GM10248 (cell line): Measurements from ENCODE around the gene ZFAND2A.

ENCODE experiments used
- CTCF ChIA-PET: fragments of 300-600 bp; sonication (Branson Sonifier 250); formaldehyde crosslinking; extraction: SDS; loops from one replicate; lab custom pipeline; 2021; ENCODE audit warnings: antibody characterized with exemption; lab: Yijun Ruan, JAX
- POLR2A ChIA-PET: fragments of 350-650 bp; sonication (Branson Sonifier 250); formaldehyde crosslinking; extraction: SDS; loops from one replicate; lab custom pipeline; 2020; ENCODE audit warnings: antibody characterized with exemption; lab: Yijun Ruan, JAX
- DNase-seq: peaks from one replicate; pipeline ENCODE4 v3.0.0; 2012; ENCODE audit errors: extremely low spot score
- TF ChIP-seq, protein P1 (sequence below): IDR thresholded peaks from 2 replicates; pipeline ENCODE4 v1.5.1; 2012; ENCODE audit warnings: mild to moderate bottlenecking, low read depth; ENCODE audit errors: extremely low read depth, missing control alignments, control extremely low read depth

The ZFAND2A gene

DNA sequence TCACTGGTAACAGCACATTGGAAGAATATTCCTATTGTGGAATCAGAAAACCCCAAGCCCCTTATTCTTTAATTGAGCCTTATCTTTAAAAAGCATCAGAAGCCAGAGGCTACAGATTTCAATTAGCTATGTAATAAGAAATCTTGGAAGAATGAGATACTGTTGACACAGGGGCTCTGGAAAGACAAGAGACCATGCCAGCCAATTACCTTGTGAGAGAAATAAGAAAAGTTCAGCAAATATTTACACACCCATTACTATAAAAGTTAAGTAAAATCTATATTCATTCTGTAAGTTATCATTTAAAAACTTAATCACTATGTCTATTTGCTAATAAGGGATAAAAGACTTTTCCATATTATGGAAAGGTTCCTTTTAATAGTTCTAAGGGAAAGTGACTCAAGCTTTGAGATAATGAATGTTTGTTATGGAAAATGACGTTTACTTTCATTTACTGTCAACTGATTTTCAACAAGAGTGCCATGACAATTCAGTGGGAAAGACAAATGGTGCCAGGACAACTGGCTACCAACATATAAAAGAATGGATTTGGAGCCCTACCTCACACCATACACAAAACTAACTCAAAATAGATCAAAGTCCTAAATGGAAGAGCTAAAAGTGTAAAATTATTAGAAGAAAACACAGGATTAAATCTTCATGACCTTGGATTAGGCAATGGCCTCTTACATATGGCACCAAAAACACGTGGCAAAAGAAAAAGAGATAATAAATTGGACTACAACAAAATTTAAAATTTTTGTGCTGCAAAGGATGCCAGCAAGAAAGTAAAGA, 28.3 kb downstream of the ZFAND2A start:
- TF ChIP-seq, protein P1, sequence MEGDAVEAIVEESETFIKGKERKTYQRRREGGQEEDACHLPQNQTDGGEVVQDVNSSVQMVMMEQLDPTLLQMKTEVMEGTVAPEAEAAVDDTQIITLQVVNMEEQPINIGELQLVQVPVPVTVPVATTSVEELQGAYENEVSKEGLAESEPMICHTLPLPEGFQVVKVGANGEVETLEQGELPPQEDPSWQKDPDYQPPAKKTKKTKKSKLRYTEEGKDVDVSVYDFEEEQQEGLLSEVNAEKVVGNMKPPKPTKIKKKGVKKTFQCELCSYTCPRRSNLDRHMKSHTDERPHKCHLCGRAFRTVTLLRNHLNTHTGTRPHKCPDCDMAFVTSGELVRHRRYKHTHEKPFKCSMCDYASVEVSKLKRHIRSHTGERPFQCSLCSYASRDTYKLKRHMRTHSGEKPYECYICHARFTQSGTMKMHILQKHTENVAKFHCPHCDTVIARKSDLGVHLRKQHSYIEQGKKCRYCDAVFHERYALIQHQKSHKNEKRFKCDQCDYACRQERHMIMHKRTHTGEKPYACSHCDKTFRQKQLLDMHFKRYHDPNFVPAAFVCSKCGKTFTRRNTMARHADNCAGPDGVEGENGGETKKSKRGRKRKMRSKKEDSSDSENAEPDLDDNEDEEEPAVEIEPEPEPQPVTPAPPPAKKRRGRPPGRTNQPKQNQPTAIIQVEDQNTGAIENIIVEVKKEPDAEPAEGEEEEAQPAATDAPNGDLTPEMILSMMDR = no peak
- no peak for DNase-seq
- POLR2A ChIA-PET = no interaction called here
- CTCF ChIA-PET = interaction anchor here (0.8 kb wide), 1 partner anchor 14 kb away, joined by 4 read pairs; no protein-coding TSS in a partner anchor

DNA sequence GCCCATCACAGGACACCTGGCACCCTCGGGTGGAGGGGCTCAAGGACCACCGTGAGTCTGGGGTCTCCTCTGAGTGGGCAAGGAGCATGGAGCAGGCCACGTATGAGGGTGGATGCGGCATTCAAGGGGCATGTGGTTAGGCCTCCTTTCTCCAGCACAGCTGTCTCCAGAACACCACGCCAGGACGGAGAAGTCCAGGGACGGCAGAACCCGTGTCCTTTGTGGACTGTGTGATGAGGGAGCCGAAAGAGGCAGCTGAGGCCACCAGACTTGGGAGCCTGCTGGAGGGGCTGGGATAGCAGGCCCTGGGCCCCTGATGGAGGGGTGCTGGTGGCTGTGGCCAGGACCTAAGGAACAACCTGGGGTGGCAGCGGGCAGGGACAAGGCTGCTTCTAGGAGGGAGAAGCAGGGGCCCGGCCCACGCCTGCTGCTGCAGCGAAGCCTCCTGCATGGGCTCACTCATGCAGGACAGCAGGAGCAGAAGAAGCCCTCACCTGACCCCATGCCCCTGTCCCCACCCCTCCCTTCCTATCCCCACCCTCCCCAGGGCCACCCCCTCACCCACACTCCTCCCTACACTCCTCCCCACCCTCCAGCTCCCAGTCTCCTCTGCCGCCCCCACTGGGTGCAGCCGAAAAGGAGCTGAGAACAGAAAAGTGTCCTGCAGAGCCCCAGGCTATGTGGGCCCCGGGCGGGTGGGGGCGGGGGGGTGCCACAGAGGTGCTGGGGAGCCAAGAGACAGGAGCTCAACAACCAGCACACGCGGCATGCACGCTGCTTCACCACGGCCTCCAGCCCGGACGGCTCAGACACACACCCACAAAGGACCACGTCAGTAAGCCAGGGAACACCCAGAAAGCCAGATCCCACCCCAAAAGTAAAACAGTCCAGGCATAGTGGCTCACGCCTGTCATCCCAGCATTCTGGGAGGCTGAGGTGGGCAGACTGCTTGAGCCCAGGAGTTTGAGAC, 29.7 kb downstream of the ZFAND2A start:
- POLR2A ChIA-PET = no interaction called here
- CTCF ChIA-PET = interaction anchor here (1.4 to 1.5 kb wide), 2 partner anchors 10 to 26 kb away, joined by 3 read pairs; no protein-coding TSS in a partner anchor
- TF ChIP-seq, protein P1 = no peak
- DNase-seq = peak; percentile 11

DNA sequence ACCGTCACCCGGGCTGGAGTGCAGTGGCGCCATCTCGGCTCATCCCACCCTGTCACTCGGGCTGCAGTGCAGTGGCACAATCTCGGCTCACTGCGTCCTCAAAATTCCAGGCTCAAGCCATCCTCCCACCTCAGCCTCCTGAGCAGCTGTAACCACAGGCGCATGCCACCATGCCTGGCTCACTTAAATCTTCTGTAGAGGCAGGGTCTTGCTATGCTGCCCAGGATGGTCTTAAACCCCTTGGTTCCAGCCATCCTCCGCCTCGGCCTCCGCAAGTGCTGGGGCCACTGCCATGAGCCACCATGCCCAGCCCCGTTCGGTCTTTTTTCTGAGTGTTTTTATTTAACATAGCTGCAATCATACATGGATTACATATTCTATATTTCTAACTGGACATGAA, 30.6 kb downstream of the ZFAND2A start:
- TF ChIP-seq, protein P1 = no peak
- ChIA-PET CTCF (interaction anchor here (1.4 to 1.5 kb wide), 2 partner anchors 10 to 25 kb away, joined by 3 read pairs; no protein-coding TSS in a partner anchor), POLR2A (no interaction called here)
- DNase-seq = no peak

DNA sequence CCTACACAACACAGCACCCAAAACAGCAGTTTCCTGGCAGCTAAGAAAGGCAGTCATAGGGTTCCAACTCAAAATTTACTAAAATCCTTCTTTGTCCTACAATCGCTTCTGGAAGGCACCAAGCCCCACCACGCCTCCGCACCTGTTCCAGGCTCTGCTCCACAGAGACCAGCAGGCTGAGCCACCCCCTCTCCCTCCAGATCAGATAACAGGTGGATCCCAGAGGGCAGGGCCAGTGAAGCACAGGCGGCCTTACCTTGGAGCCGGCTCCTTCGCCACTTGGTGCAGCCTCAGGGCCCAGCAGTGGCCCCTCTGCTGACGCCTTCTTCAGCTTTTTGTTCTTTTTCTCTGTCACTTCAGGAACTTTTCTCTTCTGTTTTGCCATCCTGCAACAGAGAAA, 33.0 kb downstream of the ZFAND2A start:
- ChIA-PET POLR2A (no interaction called here), CTCF (interaction anchor here (1.7 kb wide), 1 partner anchor 133 kb away, joined by 5 read pairs; no protein-coding TSS in a partner anchor)
- TF ChIP-seq, protein P1 = no peak
- no peak for DNase-seq

DNA sequence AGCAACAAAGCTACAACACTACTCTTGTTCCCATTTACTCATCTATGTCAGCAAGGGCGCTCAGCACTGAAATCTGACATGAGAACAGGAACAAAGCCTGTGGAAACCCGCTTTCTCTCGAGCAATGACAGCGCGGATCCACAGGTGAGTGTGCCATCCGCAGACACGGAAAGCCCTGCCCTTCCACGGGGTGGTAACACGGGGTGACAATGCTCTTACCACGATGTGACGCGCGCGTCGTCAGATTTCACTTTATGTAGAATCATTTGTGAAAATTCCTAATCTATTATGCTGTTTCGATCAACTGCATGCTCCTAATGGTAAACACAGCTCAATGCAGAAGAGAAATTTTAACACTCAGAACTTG, 34.4 kb downstream of the ZFAND2A start:
- ChIA-PET CTCF (interaction anchor here (1.0 to 2.4 kb wide), 7 partner anchors 11 to 132 kb away, joined by 3 to 9 read pairs (median 5); partner anchors contain the start of gene GPER1), POLR2A (no interaction called here)
- TF ChIP-seq, protein P1 = no peak
- DNase-seq = no peak
